DMS114 treated with DMSO at 0.1 percent for 48 hours (cell line): ENCODE data around the gene ARHGEF28.

Experiments used
- DNase-seq: peaks from one replicate; lab custom pipeline; 2025; ENCODE audit not compliant: unreplicated experiment; lab: John Stamatoyannopoulos, UW

Gene ARHGEF28

DNA sequence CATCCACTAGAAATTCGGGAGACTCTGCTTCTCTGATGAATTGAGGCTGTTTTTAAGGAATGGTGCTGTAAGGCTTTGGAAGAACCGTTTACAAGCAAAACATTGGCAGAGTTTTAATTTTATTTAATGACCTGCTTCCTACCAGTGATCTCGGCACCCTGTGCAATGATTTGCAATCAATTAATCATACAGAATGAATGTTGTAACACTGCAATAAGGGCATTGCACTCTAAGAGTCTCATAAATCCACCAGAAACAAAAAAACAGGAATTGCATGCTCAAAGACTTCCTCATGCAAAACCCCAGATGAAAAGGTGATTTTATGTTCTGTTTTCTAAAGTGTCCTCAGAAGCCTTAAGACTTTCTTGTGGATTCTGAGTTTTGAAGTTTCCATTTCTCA lies 295.7 kb downstream of the ARHGEF28 start:
- no peak for DNase-seq

DNA sequence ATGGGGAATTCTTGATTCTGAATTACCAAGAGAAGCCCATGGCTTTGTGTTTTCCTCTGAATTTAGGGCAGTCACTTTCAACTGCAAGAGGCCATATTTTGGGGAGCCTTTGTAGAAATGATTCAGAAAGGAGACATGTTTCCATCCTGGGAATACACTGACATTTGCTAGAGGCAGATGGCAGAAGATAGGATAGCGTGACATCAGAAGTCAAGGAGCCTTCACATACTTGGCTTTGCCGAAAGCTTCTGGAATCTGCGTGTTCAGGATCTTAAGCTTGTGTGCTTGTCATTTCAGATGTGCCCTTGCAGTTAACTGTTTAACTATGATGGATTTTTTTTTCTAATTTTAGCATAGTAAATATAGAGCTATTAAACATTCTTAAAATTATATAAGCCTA lies 296.2 kb downstream of the ARHGEF28 start:
- no peak for DNase-seq

DNA sequence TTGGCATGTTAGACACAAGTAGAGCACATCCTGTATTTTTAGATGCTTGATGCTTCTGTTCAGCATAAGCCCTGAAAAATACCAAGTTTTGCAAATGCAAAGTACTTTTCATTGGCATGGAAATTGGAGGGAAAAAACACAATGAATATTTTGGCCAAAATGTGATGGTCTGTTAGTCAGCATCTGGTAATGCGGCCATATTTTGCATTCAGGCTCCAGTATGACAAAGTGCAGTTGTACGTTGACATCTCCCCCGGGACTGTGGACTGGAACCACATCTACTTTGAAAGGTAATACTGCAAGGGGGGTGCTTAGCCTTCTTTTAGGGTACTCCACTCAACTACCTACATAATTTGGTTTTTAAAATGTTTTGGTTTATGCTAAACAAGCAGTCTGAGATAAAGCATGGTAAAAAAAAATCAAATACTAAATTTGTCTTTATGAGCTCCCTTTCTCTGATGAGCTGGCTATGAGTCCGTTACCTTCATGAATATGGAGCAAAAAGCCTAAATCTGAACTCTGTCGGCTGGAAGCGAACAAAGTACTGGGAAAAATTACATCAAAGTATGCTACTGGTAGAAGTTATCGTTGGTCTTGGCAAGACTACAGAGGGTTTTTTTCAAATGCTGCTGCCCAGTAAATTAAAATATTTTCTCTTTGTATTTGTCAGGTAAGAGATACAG lies 297.0 kb downstream of the ARHGEF28 start:
- DNase-seq: no peak

DNA sequence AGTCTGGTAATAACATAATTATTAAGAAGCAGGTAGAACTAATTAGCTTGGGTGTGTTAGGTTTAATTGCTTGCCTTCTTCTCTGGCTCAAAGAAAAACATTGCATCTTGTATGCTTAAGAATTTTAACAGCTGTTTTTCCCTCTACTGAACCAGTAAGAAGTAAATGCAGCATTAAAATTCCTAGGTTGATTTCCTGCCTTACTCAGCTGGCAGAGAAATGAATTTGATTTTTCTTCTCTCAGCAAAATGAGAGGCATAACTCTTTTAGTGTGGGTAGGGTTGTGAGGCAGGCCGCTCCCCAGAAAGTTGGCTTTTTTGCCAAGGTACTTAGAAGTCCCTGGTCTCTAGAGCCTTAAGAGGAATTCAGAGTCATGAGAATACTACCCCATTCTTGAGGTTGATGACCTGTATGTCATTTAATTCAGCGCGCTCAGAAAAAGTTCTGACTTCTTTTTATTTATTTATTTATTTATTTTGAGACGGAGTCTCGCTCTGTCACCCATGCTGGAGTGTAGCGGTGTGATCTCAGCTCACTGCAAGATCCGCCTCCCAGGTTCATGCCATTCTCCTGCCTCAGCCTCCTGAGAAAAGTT lies 302.6 kb downstream of the ARHGEF28 start:
- DNase-seq: no peak

DNA sequence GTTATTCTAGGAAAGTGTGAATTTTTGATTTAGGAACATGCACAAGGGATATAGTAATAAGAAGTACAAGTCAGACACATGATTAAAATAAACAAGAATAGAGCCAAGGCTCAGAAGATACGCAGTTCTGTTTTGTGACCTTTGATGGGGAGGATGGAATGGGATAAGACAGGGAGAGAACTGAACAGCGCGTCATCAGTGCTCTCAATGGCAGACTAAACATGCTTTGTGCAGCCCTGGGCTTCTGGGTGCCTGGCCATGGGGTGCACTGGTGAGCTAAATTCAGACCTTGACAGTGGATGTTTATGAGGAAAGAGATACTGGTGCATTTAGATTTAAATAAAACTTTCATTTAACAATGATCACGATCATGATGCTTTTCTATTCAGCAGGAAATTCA lies 309.7 kb downstream of the ARHGEF28 start:
- DNase-seq: no peak

DNA sequence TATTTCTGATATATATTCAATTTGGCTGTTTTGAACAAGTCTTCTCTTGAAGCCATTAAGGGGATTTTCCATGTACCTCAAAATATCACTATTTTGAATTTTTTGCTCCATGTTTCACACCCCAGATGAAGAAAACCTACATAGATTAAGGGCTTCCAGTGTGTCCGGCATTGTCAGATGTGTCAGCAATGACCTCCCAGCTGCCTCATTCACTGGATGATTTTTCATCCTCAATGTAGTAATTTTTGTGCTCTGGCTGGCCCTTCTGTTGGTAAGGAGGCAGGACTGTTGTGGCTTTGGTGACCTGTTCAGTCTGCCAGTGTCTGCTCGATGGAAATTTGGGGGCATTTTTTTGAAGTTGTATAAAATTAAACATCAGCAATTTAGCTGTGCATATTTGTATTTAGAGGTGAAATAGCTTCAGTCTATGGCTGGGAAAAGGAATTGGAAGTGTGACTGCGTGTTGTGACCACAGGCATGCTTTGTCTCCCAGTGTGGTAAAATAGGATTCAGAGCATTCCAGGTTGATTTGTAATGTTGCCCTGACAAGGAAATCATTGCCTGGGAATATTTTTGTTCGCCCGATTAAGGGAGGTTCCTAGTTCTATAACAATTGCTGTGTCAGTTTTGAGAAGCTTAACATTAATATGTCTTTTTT lies 312.4 kb downstream of the ARHGEF28 start:
- no peak for DNase-seq

DNA sequence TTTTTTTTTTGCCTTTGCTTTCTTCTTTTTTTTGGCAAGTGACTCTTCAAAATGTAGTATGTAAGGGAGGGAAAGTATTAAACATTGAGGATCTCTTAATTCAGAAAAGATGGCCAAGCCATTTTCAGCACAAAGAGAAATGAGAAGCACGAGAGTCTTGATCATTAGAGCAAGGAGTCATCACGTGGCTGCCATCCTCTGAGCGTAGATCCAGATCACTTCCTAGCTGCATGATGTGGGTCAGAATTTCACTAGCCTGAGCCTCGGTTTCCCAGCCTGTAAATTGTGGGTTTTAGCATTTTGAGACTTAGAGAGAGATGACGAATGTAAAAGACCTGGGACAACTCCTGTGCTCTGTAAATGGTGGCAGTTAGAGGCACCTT lies 312.9 kb downstream of the ARHGEF28 start:
- no peak for DNase-seq

DNA sequence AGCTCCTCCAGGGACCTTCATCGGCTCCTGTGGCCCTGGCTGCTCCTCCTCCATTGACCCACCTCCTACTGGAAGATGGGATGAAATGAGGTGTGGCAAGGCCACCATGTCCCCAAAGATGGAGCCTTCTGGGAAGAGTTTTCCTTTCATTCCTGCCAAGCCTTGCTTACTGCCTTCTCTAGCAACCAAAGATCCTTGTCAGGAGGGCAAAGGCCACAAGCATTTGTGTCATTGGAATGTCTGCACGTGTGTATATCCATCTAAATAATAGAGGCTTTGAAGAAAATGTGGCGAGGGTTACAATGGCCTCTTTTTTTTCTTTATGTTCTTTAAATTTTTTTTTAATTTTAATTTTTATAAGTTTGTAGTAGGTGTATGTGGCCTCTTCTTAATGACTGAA lies 313.6 kb downstream of the ARHGEF28 start:
- DNase-seq: no peak

DNA sequence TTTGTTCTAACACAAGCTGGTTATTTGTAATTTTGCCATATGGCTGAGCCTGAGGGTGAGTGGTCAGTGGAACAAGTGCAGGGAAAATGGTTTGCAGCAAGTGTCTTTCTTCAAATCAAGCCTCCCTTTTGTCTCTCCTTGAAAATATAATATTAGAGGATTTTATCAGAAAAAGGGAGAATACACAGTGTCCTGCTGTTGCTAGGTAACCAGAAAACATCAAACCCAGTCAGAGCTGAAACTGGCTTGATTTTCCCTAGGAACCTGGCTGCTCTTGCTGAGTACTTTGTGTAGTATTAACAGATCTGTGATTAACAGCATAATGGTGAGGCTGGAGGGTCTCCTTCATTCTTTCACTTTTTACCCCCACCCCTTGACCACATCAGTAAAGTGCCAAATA lies 314.0 kb downstream of the ARHGEF28 start:
- no peak for DNase-seq

DNA sequence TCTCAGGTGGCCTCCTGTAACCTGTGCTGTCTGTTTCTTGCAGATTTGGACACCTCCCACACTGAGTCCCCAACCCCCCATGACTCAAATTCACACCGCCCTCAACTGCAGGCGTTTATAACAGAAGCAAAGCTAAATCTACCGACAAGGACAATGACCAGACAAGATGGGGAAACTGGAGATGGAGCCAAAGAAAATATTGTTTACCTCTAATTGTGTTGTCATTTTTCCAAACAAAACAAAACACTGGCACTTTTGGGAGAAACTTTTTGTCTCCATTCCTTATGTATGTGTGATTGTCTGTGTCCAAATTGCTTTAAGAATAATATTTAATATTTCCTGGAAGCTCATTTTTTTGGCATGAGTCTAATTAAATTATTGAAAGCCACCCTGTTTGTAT lies 314.8 kb downstream of the ARHGEF28 start:
- no peak for DNase-seq

DNA sequence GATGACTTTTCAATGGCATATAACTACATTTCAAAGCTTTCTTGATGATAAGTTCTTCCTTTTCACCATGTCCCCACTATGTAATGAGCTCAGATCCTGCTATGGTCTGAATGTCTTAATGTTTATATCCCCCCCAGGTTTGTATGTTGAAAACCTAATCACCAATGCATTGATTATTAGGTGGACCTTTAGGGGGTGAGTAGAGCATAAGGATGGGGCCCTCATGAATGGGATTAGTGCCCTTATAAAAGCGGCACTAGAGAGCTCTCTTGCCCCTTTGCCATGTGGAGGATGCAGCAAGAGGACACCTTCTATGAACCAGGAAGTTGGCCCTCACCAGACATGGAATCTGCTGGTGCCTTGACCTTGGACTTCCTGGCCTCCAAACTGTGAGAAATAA lies 316.8 kb downstream of the ARHGEF28 start:
- no peak for DNase-seq

DNA sequence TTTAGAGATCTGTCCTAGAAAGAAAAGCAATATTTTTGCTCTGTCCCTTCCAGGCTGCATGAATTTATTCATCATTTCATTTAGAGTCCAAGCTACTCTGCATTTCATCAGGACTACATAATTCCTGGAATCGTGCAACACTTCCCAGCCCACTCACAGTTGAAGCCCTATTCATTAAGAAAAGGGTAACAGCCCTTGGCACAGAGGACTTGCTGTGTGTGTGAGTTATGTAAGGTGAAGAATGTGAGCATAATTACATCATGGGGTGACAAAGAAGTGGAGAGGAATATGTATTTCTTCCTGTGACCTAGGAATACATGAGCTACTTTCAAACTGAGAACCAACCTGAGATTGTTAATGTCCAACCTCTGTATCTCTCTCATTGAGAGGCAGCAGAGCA lies 317.4 kb downstream of the ARHGEF28 start:
- no peak for DNase-seq

DNA sequence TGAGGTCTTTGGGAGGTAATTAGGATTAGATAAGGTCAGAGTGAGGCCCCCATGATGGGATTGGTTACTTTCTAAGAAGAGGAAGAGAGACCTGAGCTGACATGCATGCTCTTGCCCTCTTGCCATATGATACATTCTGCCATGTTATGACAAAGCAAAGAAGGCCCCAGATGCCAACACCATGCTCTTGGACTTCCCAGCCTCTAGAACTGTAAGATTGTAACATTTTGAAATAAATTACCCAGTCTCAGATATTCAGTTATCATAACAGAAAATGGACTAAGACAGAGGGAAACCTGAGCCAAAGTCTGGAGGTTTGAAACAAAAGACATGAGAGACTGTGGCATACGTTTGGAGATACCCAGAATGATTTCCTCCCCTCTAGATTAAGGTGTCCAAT lies 318.6 kb downstream of the ARHGEF28 start:
- DNase-seq: no peak

DNA sequence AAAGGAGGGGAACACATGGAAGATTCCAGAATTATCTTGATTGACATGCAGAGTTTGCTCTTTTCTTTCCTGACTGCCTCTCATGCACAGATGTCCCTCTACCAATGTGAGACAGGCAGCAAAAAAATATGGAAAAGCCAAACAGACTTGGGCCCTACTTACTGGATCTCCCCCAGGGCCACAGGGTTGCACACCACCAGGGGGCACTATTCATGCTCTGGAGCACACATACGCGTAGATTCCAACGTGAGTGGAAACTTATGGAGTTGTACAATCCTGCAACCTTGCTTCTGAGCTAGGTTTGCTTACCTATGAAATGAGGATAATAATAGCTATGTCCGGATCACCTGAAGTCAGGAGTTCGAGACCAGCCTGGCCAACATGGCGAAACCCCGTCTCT lies 319.5 kb downstream of the ARHGEF28 start:
- DNase-seq: no peak

DNA sequence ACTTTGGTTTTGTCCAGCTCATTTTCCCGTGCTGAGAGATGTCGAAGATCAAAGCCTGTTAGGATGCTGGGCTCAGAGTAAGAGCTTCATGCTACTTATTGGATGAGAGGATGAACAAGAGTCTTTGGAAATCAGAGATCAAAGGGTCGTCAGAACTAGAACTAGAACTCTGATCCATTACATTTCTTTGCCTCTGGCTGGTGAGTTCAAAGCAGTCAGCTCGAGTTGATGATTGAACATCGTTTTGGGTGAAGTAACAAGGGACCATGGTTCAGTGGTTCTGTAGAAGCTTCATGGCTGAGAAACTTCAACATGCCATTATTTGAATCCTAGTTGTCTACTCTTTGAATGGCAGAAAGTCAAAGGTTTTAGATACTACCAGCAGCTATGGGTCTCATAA lies 320.3 kb downstream of the ARHGEF28 start:
- no peak for DNase-seq

DNA sequence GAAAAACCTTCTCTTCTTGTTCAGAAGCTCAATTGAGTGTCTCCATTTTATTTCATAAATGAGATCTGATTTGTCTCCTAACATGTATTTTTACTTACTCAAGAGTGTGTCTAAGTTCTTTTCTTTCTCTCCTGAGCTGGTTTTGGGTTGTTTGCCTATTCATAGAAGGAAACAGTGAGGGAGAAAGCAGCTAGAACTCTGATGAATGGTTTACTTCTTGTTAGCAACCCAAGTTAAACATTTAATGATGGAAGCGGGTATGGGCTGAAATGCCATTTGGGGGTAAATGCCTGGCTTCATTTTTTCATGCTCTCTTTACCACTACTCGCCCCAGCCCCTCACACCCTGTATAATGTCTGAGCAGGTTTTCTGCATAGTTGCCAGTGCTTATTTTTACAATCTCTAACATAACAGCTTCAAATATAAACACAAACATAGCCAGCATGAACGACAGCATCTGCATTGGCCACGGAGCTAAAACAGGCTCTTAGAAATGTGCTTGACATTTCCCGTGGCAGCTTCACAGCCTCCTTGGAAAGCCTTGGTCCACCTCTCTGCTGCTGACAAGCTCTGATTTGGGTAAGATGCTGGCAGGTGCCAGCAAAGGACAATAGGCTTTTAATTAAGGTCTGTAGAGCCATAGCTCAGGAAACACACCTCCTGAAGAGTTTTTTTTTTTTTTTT lies 321.1 kb downstream of the ARHGEF28 start:
- DNase-seq: no peak

DNA sequence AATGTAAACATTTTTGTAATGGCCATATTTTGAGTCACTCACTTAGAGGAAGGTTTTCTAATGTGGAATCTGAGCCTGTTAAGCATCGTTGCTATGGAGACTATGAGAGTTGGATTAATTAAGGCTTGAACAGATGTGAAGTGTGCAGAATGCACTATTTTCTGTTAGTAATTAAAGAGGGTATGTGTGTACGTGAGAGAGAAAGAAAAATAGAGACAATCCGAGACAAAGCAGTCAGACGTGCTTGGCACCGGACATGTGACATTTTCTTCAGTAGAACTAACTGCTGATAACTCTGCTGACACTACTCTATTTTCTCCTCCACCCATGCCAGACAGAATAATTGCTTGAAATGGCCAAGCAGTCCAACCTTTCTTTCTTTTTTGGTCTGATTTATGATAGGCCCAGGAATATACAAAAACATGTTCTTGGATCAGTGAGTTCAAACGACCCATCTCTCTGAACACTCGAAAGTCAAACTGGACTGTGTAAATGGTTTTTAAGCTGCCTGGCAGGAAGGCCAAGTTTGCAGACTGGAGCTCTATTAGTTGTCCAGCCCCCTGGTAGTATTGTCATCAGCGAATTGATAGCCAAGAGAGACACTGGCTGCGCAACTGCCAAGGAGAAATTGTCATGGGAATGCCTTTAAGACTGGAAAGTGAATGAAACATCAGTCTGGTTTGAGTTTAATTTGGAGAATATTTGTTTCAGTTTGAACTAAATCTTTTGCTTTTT lies 322.1 kb downstream of the ARHGEF28 start:
- no peak for DNase-seq

DNA sequence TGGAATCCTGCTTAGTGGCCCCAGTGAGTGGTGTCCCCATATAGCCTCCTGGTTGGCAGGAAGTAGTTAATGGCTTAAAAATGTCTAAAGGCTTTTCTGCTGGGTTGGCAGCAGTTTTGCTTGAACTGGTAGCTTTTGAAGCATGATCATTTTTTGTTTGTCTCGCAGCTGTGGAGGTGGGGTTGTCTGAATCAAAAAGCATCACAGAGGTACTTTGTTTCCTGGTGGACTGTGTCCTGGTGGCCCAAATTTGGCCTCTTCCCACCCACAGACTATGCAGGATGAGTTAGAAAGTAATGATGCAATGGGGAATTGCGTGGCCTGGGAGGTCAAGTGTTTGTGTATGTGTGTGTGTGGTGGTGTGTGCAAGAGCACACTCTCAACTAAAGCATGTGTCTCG lies 322.7 kb downstream of the ARHGEF28 start:
- no peak for DNase-seq

DNA sequence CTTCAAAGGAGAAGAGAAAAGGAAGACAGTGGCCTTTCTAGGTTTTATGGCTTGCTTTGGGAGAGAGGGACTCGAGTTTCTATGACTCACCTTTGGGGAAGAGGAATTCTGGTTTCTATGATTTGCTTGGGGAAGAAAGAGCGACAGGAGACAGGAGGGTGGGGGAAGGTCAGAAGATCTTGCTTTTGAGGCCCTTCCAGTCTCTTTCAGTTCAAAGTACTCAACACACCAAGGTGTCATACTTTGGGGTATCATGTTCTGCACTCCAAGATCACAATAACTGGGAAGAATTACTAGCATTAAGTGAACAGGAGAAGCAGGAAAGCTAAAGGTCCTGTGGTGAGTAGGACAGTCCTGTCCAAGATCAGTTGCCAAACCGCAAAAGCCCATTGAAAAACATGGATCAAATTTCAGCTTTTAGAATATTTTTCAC lies 324.5 kb downstream of the ARHGEF28 start:
- DNase-seq: no peak

DNA sequence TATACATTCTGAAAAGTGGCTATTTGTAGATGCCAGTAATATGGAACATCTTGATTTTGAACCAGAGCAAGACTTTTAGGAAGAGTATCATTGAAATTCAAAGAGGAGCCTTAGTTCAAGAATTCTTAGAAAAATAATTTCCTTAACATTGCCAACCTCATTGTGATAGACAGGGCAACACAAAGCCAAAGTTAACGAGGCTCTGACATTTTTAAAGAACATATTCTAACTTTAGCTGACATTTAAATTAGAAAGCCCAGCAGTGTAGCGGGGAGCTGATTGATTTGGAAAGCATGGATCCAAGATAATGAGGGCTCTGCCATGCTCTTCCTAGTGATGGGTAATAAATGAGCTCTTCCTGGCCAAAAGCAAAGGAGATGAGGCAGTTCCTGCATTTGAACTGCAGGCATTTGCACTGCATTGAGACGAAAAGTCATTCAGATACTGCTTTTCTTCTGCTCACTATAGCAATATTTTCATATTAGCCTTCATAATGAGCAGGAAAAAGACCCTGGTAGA lies 325.0 kb downstream of the ARHGEF28 start:
- DNase-seq: no peak

DNA sequence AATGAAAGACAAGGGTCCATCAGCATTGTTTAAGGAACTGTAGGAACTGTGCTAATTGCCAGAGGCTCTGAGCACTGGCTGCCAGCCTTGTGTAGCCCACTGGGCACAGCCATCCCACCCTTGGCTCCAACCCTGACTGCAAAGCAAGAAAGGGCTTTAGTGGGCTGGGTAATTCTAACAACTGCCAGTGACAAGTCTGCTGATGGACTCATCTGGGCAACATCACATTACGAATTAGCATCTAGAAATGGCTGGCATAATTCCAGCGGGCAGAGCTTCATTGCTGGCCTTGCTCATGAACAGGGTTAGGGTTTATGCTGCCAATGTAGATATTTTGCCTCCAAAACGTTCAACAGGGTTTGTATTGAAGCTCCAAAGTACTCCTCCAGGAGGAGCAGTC lies 326.9 kb downstream of the ARHGEF28 start:
- no peak for DNase-seq
